IMR-90 (cell line): ENCODE results near the gene CWH43. TPM values are rescaled to one million over a fixed set of nuclear protein-coding genes. Genes with fewer than 3 reads are reported as not detected.

Source experiments
- ATAC-seq: fragments of 200-7000 bp; cut with Tn5 transposase; 2 replicates; pipeline ENCODE4 v1.9.1; 2020; ENCODE audit warnings: low read depth, mild to moderate bottlenecking, moderate library complexity
- BruUV-seq: library from RNA; stranded (reverse); fragments of 400-500 nt; replicated peaks from 2 replicates; lab custom pipeline; 2021; lab: Mats Ljungman, UMichigan
- CTCF ChIA-PET: fragments of 300-600 bp; formaldehyde crosslinking; extraction: SDS; loops from one replicate; lab custom pipeline; 2021; ENCODE audit warnings: antibody characterized with exemption; lab: Yijun Ruan, JAX
- POLR2A ChIA-PET: fragments of 300-600 bp; sonication (Branson Sonifier 250); formaldehyde crosslinking; loops from one replicate; lab custom pipeline; 2022; ENCODE audit warnings: antibody characterized with exemption; ENCODE audit not compliant: unreplicated experiment; lab: Charles Lee
- DNase-seq: peaks from one replicate; pipeline ENCODE4 v3.0.0; 2013
- H2AFZ ChIP-seq: replicated peaks from 2 replicates; pipeline ENCODE3; 2013; ENCODE audit warnings: low read length, mild to moderate bottlenecking; ENCODE audit not compliant: poor library complexity
- H2AK5ac ChIP-seq: 2 replicates; pipeline ENCODE4 v1.6.1; 2013; ENCODE audit warnings: low read depth, low read length, inconsistent platforms
- H2AK9ac ChIP-seq: replicated peaks from 2 replicates; pipeline ENCODE3; 2013; ENCODE audit warnings: mild to moderate bottlenecking, low read depth, low read length, moderate library complexity; ENCODE audit not compliant: poor library complexity
- H2BK120ac ChIP-seq: 2 replicates; pipeline ENCODE4 v1.6.1; 2013; ENCODE audit warnings: low read depth, low read length, inconsistent platforms
- H2BK15ac ChIP-seq: 3 replicates; pipeline ENCODE4 v1.6.1; 2013; ENCODE audit warnings: low read depth, low read length, inconsistent platforms
- H2BK20ac ChIP-seq: 2 replicates; pipeline ENCODE4 v1.6.1; 2013; ENCODE audit warnings: low read depth, mild to moderate bottlenecking, inconsistent platforms, low read length, moderate library complexity
- H2BK5ac ChIP-seq: 2 replicates; pipeline ENCODE4 v1.6.1; 2013; ENCODE audit warnings: mild to moderate bottlenecking, low read depth, low read length, inconsistent platforms; ENCODE audit not compliant: poor library complexity, severe bottlenecking
- H3K14ac ChIP-seq: replicated peaks from 2 replicates; pipeline ENCODE4 v1.6.1; 2013; ENCODE audit warnings: low read depth, low read length, inconsistent platforms
- H3K18ac ChIP-seq: 2 replicates; pipeline ENCODE4 v1.6.1; 2013; ENCODE audit warnings: low read depth, low read length, control low read depth
- H3K23ac ChIP-seq: 2 replicates; pipeline ENCODE4 v1.6.1; 2013; ENCODE audit warnings: low read depth, low read length, inconsistent platforms
- H3K27ac ChIP-seq: 2 replicates; pipeline ENCODE4 v1.5.1; 2013; ENCODE audit warnings: mild to moderate bottlenecking, control low read depth, low read length; ENCODE audit not compliant: insufficient read depth
- H3K27me3 ChIP-seq: 2 replicates; pipeline ENCODE4 v1.6.1; 2013; ENCODE audit warnings: low read length; ENCODE audit not compliant: control insufficient read depth, insufficient read depth
- H3K36me3 ChIP-seq: 2 replicates; pipeline ENCODE4 v1.6.1; 2013; ENCODE audit warnings: low read length, mixed read lengths; ENCODE audit not compliant: control insufficient read depth, insufficient read depth
- H3K4ac ChIP-seq: 2 replicates; pipeline ENCODE4 v1.6.1; 2013; ENCODE audit warnings: low read depth, low read length, inconsistent platforms
- H3K4me1 ChIP-seq: 2 replicates; pipeline ENCODE4 v1.6.1; 2013; ENCODE audit warnings: low read length, mixed read lengths; ENCODE audit not compliant: control insufficient read depth, insufficient read depth
- H3K4me2 ChIP-seq: 2 replicates; pipeline ENCODE4 v1.6.1; 2013; ENCODE audit warnings: low read depth, mild to moderate bottlenecking, control low read depth, low read length, moderate library complexity
- H3K4me3 ChIP-seq: 2 replicates; pipeline ENCODE4 v1.5.1; 2013; ENCODE audit warnings: low read depth, mild to moderate bottlenecking, control low read depth, low read length, moderate library complexity; ENCODE audit not compliant: insufficient read depth
- H3K56ac ChIP-seq: 2 replicates; pipeline ENCODE4 v1.6.1; 2013; ENCODE audit warnings: low read length, inconsistent platforms; ENCODE audit not compliant: insufficient read depth; ENCODE audit errors: extremely low read depth
- H3K79me1 ChIP-seq, 2 experiments: 2 replicates each; pipeline ENCODE4 v1.6.1; 2013; ENCODE audit warnings: low read length in 2 of 2, inconsistent platforms in 1 of 2, low read depth in 1 of 2
- H3K9ac ChIP-seq: 2 replicates; pipeline ENCODE4 v1.6.1; 2013; ENCODE audit warnings: low read depth, low read length, control low read depth
- H3K9me1 ChIP-seq: 2 replicates; pipeline ENCODE4 v1.6.1; 2013; ENCODE audit warnings: low read length, inconsistent platforms; ENCODE audit not compliant: insufficient read depth
- H3K9me3 ChIP-seq: 2 replicates; pipeline ENCODE4 v1.6.1; 2013; ENCODE audit warnings: low read length; ENCODE audit not compliant: control insufficient read depth, insufficient read depth
- H4K20me1 ChIP-seq: 2 replicates; pipeline ENCODE4 v1.6.1; 2013; ENCODE audit warnings: low read length, inconsistent platforms; ENCODE audit not compliant: insufficient read depth
- H4K5ac ChIP-seq: 2 replicates; pipeline ENCODE4 v1.6.1; 2013; ENCODE audit warnings: mild to moderate bottlenecking, low read depth, low read length, control low read depth
- H4K8ac ChIP-seq, 2 experiments: 2 replicates each; pipeline ENCODE4 v1.6.1; 2013; ENCODE audit warnings: low read depth in 2 of 2, low read length in 2 of 2, control low read depth in 1 of 2, inconsistent platforms in 1 of 2
- H4K91ac ChIP-seq: 2 replicates; pipeline ENCODE4 v1.6.1; 2013; ENCODE audit warnings: low read depth, low read length, inconsistent platforms; ENCODE audit not compliant: insufficient read depth
- BHLHE40 ChIP-seq: fragments of 150-350 bp; IDR thresholded peaks from 2 replicates; pipeline ENCODE4 v1.6.1; 2016; ENCODE audit warnings: mild to moderate bottlenecking, low read depth, low read length
- CEBPB ChIP-seq: IDR thresholded peaks from 2 replicates; pipeline ENCODE4 v1.6.1; 2012; ENCODE audit warnings: low read depth, low read length, improper control_type of control experiment
- CHD1 ChIP-seq: IDR thresholded peaks from 2 replicates; pipeline ENCODE4 v1.6.1; 2012; ENCODE audit warnings: low read depth, low read length, improper control_type of control experiment
- FOS ChIP-seq: fragments of 150-350 bp; IDR thresholded peaks from 2 replicates; pipeline ENCODE4 v1.6.1; 2016; ENCODE audit warnings: low read depth, low read length
- MAFK ChIP-seq: IDR thresholded peaks from 2 replicates; pipeline ENCODE4 v1.6.1; 2012; ENCODE audit warnings: low read depth, low read length, improper control_type of control experiment
- MAZ ChIP-seq: IDR thresholded peaks from 2 replicates; pipeline ENCODE4 v1.6.1; 2012; ENCODE audit warnings: low read depth, mild to moderate bottlenecking, low read length, improper control_type of control experiment, moderate library complexity, borderline replicate concordance
- MXI1 ChIP-seq: IDR thresholded peaks from 2 replicates; pipeline ENCODE4 v1.6.1; 2012; ENCODE audit warnings: low read depth, mild to moderate bottlenecking, low read length, moderate library complexity, borderline replicate concordance
- NFE2L2 ChIP-seq: fragments of 150-350 bp; IDR thresholded peaks from 2 replicates; pipeline ENCODE4 v1.6.1; 2016; ENCODE audit warnings: low read depth, mild to moderate bottlenecking, low read length
- POLR2A ChIP-seq: IDR thresholded peaks from 2 replicates; pipeline ENCODE4 v1.6.1; 2012; ENCODE audit warnings: mild to moderate bottlenecking, low read depth, low read length
- RAD21 ChIP-seq: IDR thresholded peaks from 2 replicates; pipeline ENCODE4 v1.6.1; 2012; ENCODE audit warnings: low read length, improper control_type of control experiment
- RFX5 ChIP-seq: IDR thresholded peaks from 2 replicates; pipeline ENCODE4 v1.8.0; 2012; ENCODE audit warnings: low read depth, mild to moderate bottlenecking, low read length, moderate library complexity
- SMC3 ChIP-seq: fragments of 150-350 bp; IDR thresholded peaks from 2 replicates; pipeline ENCODE4 v1.6.1; 2016; ENCODE audit warnings: low read depth, mild to moderate bottlenecking, antibody characterized with exemption, low read length, moderate library complexity
- dilution Hi-C: fragments of 300-500 bp; cut with HindIII; formaldehyde crosslinking; loops from one replicate; pipeline ENCODE4 v1.14.3; 2018; ENCODE audit warnings: low sequenced_read_pairs; ENCODE audit not compliant: unreplicated experiment
- in situ Hi-C: fragments of 300-500 bp; cut with MboI; formaldehyde crosslinking; loops from 3 replicates; pipeline ENCODE4 v1.14.3; 2019; ENCODE audit warnings: low sequenced_read_pairs, inconsistent platforms, mixed read lengths
- intact Hi-C: fragments of 100-400 bp; cut with micrococcal nuclease; formaldehyde crosslinking; loops from 2 replicates; pipeline ENCODE4 v1.10.0; 2022
- polyA plus RNA-seq, 3 experiments: library from polyadenylated mRNA; depleted of rRNA; stranded (reverse); fragments of >200 nt; gene quantifications; 2 replicates each; pipeline ENCODE4 v1.2.3, GENCODE V29; 2012; ENCODE audit warnings: low replicate concordance in 1 of 3
- total RNA-seq: library from RNA; depleted of rRNA; stranded (reverse); fragments of >200 nt; gene quantifications from 2 replicates; pipeline ENCODE4 v1.2.3, GENCODE V29; 2012
- TF ChIP-seq, protein P1 (sequence below): conservative IDR thresholded peaks from 2 replicates; pipeline ENCODE4 v1.5.1; 2012; ENCODE audit warnings: mild to moderate bottlenecking, low read depth, low read length, improper control_type of control experiment
- TF ChIP-seq, protein P2 (sequence below): fragments of 150-350 bp; IDR thresholded peaks from 2 replicates; pipeline ENCODE4 v1.6.1; 2016; ENCODE audit warnings: low read depth, mild to moderate bottlenecking, low read length, moderate library complexity, borderline replicate concordance
- TF ChIP-seq, protein P3 (sequence below): fragments of 150-350 bp; IDR thresholded peaks from 2 replicates; pipeline ENCODE4 v1.6.1; 2017; ENCODE audit warnings: mild to moderate bottlenecking, antibody characterized with exemption, low read length, low read depth

CWH43 gene
- total and polyA plus RNA-seq, 2 of the 4 experiments (the other 2 are of a cell fraction): not detected

DNA sequence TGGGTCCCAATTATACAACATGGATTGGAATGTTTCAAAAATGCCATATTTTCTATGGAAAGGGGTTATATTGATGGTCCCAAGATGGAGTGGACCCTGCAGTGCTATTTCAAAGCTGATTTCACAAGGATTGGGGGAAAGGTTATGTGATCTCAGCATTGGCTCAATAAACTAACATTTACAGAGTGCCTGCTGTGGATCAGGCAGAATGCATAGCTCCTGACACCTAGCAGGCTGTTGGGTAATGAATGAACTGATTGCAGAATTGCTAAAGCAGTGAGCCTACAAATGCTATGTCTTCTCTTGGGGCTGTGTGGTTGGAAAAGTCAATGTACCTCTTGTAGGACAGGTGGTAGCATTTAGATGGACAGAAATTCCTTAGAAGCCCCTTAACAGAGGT, 16.9 kb downstream of the CWH43 start:
- no peak overlapping the region for H2BK120ac ChIP-seq
- intact Hi-C loops: no loop called here
- H4K20me1 ChIP-seq: no peaks in the 10 kb centered on the region
- ATAC-seq (no peak), DNase-seq (no peak)
- CTCF ChIA-PET: no interaction called here
- H2BK15ac ChIP-seq: no peak overlapping the region
- H3K18ac ChIP-seq: no peak overlapping the region
- dilution Hi-C loops: no loop called here
- no TSS peak for BruUV-seq
- TF ChIP-seq, protein P1, sequence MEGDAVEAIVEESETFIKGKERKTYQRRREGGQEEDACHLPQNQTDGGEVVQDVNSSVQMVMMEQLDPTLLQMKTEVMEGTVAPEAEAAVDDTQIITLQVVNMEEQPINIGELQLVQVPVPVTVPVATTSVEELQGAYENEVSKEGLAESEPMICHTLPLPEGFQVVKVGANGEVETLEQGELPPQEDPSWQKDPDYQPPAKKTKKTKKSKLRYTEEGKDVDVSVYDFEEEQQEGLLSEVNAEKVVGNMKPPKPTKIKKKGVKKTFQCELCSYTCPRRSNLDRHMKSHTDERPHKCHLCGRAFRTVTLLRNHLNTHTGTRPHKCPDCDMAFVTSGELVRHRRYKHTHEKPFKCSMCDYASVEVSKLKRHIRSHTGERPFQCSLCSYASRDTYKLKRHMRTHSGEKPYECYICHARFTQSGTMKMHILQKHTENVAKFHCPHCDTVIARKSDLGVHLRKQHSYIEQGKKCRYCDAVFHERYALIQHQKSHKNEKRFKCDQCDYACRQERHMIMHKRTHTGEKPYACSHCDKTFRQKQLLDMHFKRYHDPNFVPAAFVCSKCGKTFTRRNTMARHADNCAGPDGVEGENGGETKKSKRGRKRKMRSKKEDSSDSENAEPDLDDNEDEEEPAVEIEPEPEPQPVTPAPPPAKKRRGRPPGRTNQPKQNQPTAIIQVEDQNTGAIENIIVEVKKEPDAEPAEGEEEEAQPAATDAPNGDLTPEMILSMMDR: no peak
- TF ChIP-seq MAZ (no peak), MAFK (no peak), RAD21 (no peak), NFE2L2 (no peak), SMC3 (no peak), CHD1 (no peak), RFX5 (no peak), MXI1 (no peak), BHLHE40 (no peak), FOS (no peak), POLR2A (no peak), CEBPB (no peak)
- TF ChIP-seq, protein P2, sequence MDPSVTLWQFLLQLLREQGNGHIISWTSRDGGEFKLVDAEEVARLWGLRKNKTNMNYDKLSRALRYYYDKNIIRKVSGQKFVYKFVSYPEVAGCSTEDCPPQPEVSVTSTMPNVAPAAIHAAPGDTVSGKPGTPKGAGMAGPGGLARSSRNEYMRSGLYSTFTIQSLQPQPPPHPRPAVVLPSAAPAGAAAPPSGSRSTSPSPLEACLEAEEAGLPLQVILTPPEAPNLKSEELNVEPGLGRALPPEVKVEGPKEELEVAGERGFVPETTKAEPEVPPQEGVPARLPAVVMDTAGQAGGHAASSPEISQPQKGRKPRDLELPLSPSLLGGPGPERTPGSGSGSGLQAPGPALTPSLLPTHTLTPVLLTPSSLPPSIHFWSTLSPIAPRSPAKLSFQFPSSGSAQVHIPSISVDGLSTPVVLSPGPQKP: no peak
- TF ChIP-seq, protein P3, sequence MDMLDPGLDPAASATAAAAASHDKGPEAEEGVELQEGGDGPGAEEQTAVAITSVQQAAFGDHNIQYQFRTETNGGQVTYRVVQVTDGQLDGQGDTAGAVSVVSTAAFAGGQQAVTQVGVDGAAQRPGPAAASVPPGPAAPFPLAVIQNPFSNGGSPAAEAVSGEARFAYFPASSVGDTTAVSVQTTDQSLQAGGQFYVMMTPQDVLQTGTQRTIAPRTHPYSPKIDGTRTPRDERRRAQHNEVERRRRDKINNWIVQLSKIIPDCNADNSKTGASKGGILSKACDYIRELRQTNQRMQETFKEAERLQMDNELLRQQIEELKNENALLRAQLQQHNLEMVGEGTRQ: no peak
- no peaks in the 10 kb centered on the region for H3K9me1 ChIP-seq
- no peaks in the 10 kb centered on the region for H3K79me1 ChIP-seq
- H3K4me1 ChIP-seq: no peaks in the 10 kb centered on the region
- no peak overlapping the region for H2AK5ac ChIP-seq
- POLR2A ChIA-PET: no interaction called here
- no peak overlapping the region for H3K14ac ChIP-seq
- no peak overlapping the region for H3K4ac ChIP-seq
- H2BK20ac ChIP-seq: no peak overlapping the region
- H4K8ac ChIP-seq: no peak overlapping the region
- no peak overlapping the region for H3K4me2 ChIP-seq
- no peak overlapping the region for H3K23ac ChIP-seq
- no peaks in the 10 kb centered on the region for H3K36me3 ChIP-seq
- no peaks in the 10 kb centered on the region for H3K9me3 ChIP-seq
- no peak overlapping the region for H2BK5ac ChIP-seq
- H3K27ac ChIP-seq: no peak overlapping the region
- H3K4me3 ChIP-seq: no peak overlapping the region
- no peak overlapping the region for H2AK9ac ChIP-seq
- in situ Hi-C loops: no loop called here
- H3K27me3 ChIP-seq: no peaks in the 10 kb centered on the region
- H3K9ac ChIP-seq: no peak overlapping the region
- no peak overlapping the region for H3K56ac ChIP-seq
- H4K5ac ChIP-seq: no peak overlapping the region
- H2AFZ ChIP-seq: no peak overlapping the region
- H4K91ac ChIP-seq: no peak overlapping the region
